Stimulated activated CD8-positive, alpha-beta memory T cell treated with anti-CD3 and anti-CD28 coated beads, Interleukin-4, amount 100 ng/mL, for 24 hours (primary cell): Measurements from ENCODE around the gene CLDN25.
"Not testable (repeated sequence)": the region's sequence is repeated elsewhere in the genome, so short reads cannot be mapped to it uniquely, and the experiment has no call there.

Experiments
- DNase-seq: peaks from one replicate; pipeline ENCODE4 v3.0.0-alpha.2; 2020; ENCODE audit warnings: low read depth

CLDN25 gene

GRCh38 chr11:113779496-113779895, at the start of gene CLDN25:
Gene CLDN25 (plus strand): TSS chr11:113779796. CDS start chr11:113779796, 0 bp downstream.
- no peak for DNase-seq

- DNase-seq, result no peak
These were observed 48.5 kb upstream of the CLDN25 start for GRCh38 chr11:113730887-113731726.

GRCh38 chr11:113732092-113732491, 47.5 kb upstream of the CLDN25 start:
- no peak for DNase-seq

GRCh38 chr11:113736323-113736722, 43.3 kb upstream of the CLDN25 start:
- DNase-seq, result no peak

- no peak for DNase-seq
These were observed 26.7 kb upstream of the CLDN25 start for GRCh38 chr11:113752932-113753331.

GRCh38 chr11:113760241-113760640, 19.4 kb upstream of the CLDN25 start:
- DNase-seq, result no peak

- DNase-seq, result not testable (repeated sequence)
These were observed 16.6 kb upstream of the CLDN25 start for GRCh38 chr11:113763040-113763439.

- DNase-seq, result no peak
These were observed 14.9 kb upstream of the CLDN25 start for GRCh38 chr11:113764527-113765219.

- no peak for DNase-seq
These were observed 7.6 kb upstream of the CLDN25 start for GRCh38 chr11:113771964-113772363.

GRCh38 chr11:113773092-113773415, 6.5 kb upstream of the CLDN25 start:
- DNase-seq, result no peak

- DNase-seq, result peak; percentile 90
These were observed 6.0 kb upstream of the CLDN25 start, which contains the start of gene ZW10 for GRCh38 chr11:113773416-113774173. Gene ZW10 (minus strand): TSS chr11:113773692. CDS start chr11:113773666, 26 bp downstream.

GRCh38 chr11:113774174-113774503, 5.5 kb upstream of the CLDN25 start:
- DNase-seq, result no peak

- DNase-seq, result no peak
These were observed 1.3 kb upstream of the CLDN25 start for GRCh38 chr11:113778111-113778910.

- no peak for DNase-seq
These were observed 2.1 kb downstream of the CLDN25 start for GRCh38 chr11:113781682-113782081.

GRCh38 chr11:113782134-113782533, 2.5 kb downstream of the CLDN25 start:
- no peak for DNase-seq

- DNase-seq, result not testable (repeated sequence)
These were observed 9.4 kb downstream of the CLDN25 start for GRCh38 chr11:113789016-113789415.

- DNase-seq, result no peak
These were observed 10.2 kb downstream of the CLDN25 start for GRCh38 chr11:113789675-113790320.

GRCh38 chr11:113796663-113797259, 17.2 kb downstream of the CLDN25 start:
- no peak for DNase-seq

GRCh38 chr11:113802621-113803020, 23.0 kb downstream of the CLDN25 start:
- no peak for DNase-seq

GRCh38 chr11:113805640-113806039, 26.0 kb downstream of the CLDN25 start:
- DNase-seq, result no peak

- no peak for DNase-seq
These were observed 26.8 kb downstream of the CLDN25 start for GRCh38 chr11:113806406-113806805.
